ENCODE data around the gene ANKLE1.

Gene ANKLE1, protein sequence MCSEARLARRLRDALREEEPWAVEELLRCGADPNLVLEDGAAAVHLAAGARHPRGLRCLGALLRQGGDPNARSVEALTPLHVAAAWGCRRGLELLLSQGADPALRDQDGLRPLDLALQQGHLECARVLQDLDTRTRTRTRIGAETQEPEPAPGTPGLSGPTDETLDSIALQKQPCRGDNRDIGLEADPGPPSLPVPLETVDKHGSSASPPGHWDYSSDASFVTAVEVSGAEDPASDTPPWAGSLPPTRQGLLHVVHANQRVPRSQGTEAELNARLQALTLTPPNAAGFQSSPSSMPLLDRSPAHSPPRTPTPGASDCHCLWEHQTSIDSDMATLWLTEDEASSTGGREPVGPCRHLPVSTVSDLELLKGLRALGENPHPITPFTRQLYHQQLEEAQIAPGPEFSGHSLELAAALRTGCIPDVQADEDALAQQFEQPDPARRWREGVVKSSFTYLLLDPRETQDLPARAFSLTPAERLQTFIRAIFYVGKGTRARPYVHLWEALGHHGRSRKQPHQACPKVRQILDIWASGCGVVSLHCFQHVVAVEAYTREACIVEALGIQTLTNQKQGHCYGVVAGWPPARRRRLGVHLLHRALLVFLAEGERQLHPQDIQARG

GRCh38 chr19:17281391-17282304 is at the start of gene ANKLE1:
Gene ANKLE1, plus strand, starts transcription at chr19:17281901. Its CDS starts 20 bp downstream, at chr19:17281921.
- peak; percentile 35 for DNase-seq (ENCODE audit: low read depth)

GRCh38 chr19:17232258-17232657 is 49.4 kb upstream of the ANKLE1 start:
- DNase-seq (ENCODE audit: low read depth): no peak

DNA sequence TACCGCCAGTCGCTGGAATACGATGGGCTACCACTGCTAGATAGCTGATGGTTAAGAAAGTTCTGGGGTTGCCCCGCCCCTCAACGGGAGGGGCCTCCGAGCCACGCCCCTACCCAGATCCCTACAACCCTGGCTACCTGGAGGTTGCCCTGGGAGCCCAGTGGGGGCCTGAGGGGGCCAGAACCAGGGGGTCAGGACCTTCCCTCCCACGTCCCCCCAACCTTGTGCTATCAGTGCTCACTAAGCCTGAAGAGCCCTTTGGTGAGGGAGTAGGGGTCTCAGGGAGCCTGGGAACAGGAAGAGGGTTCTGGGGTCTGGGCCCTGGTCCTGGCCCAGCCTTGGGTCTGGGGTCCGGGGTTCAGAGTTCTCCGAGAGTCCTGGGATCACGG is 46.8 kb upstream of the ANKLE1 start:
- DNase-seq (ENCODE audit: low read depth): peak; percentile 54

- DNase-seq (ENCODE audit: low read depth): peak; percentile 51
Measured at GRCh38 chr19:17235300-17235970, 46.3 kb upstream of the ANKLE1 start.

DNA sequence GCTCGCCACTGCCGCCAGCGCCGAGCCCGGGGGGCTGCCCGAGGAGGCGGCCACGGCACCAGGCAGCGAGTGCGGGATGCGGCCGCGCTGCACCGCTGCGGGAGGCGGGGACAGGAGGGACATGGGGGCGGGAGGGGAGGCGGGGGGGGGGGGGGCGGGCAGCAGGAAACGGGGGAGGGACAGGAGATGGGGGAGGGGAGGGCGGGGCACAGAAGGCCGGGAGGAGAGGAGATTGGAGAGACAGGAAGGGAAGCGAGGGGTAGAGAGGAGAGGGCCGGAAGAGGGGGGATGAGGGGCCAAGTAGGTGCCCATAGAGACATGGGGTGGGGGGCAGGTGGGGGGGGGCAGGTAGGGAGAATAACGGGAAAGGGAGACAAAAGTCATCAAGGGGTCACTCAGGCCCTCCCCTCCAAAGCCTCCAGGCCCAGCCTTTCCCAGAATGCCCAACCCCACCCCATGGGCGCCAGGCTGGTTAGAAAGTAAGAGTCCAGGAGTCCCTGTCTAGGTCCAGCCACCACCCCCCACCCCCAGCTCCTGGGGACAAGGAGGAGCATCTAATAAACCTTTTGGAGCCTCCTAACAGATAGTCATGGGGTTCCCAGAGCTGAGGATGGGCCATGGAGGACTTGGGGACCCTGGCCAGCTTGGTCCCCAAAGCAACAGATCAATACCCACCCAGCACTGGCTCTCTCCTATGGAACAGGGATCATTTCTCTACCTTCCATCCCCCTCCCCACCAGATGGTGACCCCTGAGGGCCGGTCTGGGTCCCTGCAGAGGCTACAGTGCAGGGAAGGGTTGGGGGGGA is 45.5 kb upstream of the ANKLE1 start:
- no peak for DNase-seq (ENCODE audit: low read depth)

DNA sequence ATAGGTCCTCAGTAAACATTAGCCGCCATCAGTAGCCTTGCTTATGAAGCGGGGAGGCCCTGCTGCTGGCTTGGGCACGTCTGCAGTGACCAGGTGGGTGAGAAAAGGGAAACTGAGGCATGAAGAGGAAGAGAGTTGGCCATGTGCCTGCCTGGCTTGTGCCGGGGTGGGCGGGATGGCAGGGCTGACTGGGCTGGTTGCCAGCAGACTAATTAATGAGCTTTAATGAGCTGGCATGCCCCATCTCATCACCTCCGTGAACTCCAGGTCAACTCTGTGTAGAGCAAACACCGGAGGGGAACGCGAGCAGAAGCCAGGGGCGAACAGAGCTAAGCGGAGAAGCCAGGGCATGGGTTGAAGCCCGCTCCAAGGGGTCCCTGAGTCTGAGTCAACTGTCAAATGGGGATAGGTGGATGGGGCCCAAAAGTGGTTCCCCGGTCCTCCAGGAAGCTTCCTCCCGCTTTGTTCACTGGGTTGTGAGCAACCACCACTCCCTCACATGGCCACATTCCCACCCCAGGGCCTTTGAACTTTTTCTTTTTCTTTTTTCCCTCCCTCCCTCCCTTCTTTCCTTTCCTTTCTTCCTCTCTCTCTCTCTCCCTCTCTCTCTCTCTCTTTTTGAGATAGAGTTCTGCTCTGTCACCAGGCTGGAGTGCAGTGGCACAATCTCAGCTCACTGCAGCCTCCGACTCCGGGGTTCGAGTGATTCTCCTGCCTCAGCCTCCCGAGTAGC is 44.7 kb upstream of the ANKLE1 start:
- DNase-seq (ENCODE audit: low read depth): no peak

DNA sequence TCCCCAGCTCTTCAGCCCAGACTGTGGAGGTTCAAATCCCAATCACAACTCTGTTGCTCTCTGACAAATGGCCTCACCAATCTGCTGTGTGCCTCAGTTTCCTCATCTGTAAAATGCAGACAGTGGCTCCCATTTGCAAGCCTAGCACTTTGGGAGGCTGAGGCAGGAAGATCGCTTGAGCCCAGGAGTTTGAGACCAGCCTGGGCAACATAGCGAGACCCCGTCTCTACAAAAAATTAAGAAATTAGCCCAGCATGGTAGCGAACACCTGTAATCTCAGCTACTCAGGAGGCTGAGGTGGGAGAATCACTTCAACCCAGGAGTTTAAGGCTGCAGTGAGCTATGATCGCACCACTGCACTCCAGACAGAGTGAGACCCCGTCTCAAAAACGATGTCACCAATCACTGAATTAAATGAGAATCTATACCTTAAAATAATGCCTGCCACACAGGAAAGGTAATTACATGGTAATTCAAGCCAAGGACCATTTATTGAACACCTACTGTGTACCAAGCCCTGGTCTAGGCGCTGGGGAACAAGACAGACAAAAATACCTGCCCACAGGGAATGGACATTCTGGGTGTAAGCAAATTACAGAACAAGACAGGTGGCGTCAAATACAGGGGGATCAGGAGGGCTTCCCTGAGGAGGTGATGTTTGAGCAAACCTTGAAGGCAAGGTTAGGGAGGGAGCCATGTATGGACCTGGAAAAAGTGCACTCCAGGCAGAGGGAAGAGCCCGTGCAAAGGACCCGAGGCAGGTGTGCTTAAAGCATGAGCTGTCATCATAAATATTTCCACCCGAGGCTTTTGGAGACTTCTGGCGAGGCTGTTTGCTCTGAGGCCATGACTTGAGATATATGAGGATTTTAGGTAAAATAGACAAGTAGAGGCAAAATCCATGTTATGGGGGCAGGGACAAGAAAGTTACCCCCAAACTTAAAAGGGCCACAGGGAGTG is 43.7 kb upstream of the ANKLE1 start:
- DNase-seq (ENCODE audit: low read depth): no peak

DNA sequence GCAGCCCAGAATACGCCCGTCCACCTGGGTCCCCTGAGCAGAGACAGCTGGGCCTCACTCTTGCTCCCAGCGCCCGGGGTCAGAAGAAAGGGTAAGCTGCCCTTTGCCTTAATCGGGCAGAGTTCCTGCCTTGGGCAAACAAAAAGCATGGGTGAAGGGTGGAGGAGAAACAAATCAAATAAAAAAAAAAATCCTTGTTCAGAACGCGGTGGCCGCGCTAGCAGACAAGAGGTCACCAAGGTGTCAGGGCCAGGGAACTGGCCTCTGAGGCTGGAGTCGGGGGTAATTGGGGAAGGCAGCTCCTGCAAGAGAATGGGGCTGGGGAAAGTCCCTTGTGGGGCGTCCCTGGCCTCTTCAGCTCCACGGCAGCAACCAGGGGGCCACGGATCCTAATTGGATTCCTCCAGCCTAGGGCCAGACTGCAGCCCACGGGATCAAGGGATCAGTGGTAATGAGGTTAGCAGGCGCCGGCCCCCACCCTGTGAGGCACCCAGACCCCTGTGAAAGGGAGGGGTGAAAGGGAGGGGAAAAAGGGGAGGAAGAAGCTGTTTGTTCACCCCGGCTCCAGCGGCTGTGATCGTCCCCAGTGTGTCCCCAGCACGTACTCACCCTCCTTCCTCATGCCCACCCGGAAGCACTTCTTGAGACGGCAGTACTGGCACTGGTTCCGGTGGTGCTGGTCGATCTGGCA is 41.5 kb upstream of the ANKLE1 start:
- no peak for DNase-seq (ENCODE audit: low read depth)

DNA sequence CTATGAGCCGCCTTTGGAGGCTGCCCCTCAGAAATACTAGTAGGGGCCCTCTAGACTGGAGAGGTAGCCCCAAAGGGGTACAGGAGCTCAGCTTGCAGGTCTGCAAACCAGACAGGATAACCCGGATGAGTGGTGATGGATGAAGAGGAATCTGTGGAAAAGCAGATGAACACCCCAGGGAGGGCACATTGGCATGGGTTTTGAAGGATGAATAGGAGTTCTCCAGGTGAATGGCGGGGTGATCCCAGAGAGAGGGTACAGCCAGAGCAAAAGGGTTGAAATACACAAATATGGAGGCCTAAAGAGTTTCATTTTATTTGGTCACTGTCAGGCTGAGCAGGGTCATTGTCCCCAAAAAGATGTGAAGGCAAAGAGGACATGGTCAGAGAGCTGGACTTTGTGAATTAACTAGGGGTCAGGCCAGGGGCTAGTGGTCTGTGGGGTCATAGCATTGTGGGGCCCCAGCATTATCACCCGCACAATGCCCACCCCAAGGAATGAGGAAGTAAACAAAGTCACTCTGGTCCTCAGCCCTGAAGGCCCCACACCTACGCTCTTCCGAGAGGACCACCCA is 40.8 kb upstream of the ANKLE1 start:
- no peak for DNase-seq (ENCODE audit: low read depth)

DNA sequence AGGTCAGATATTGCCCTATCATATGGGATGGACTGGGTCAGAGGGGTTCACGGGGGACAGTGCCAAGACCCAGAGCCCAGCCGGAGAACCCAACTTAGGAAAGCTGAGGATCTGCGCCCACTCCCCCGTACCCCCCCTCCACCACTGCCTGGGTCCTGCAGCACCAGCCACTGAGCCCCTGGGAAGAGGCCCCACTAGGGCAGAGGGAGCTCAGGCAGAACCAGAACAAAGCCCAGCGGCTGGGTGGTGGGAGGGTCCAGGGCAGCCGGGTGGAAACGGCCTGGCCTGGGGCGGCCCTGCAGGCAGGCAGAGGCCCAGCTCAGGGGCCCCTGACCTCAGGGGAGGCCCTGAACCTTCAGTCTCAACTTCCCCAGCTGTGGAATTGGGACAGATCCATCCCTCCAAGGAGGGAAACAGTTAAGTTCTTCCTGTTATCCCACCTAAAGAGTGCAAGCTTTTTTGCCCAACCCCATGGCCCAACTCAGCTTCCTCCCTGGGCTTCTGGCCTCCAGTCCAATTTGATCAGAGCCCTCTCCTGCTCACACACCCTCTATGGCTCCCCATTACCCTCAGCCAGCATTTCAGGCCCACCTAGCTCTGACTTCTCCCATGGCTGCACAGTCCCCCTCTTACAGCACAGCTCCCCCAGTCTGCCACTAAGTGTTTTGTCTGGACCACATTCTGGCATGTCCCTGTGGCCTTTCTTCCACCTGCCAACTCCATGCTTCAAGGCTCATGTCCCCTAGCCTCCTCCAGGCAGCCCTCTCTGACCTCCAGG is 39.1 kb upstream of the ANKLE1 start:
- no peak for DNase-seq (ENCODE audit: low read depth)

DNA sequence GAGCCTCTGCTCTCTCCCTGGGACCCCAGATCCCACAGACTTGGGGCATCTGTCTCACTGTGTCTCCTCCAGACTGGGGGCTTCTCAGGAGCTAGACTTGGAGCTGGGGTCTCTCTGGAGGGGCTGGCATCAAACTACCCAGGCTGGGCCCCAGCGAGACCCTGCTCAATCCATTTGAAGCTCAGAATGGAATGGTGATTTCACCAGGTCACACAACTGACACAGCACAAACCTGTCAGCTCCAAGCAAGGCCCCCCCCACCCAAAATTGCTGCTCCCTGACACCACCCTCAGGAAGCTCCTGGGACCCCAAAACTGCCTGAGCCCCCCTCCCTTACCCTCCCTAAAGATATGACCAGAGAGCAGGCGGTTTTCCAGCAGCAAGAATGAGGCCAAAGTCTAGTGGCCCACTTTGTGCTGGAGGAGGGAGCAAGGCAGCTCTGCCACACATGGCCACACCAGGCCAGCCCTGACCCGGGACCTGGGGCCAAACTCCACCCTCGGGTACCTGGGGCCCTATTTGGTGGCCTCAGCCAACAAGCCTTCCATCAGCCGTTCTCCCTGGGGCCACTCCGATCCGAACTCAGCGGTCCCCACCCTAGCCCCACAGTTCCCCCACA is 38.4 kb upstream of the ANKLE1 start:
- no peak for DNase-seq (ENCODE audit: low read depth)

GRCh38 chr19:17243830-17244617 is 37.7 kb upstream of the ANKLE1 start:
- DNase-seq (ENCODE audit: low read depth): no peak

- DNase-seq (ENCODE audit: low read depth): no peak
Measured at GRCh38 chr19:17244618-17245534, 36.8 kb upstream of the ANKLE1 start.

DNA sequence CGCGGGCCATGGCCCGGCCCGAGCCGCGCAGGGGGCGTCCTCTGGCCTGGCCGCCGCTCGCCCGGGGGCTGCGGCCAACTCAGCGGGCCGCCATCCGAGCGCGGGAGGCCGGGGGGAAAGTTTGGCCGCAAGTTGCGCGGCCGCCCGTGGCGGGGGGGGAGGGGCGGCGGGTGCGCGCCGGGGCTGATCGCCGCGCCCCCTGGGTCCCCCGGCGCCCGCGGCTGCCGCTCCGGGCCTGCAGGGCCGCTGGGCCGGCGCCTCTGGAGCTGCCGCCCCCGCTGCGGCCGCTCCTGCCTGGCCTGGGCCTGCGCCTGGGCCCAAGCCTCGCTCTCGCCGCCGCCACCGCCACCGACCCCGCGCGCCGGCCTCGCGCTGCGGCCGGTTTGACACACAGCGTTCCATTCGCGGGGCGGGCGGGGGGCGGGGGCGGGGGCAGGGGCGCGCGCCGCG is 36.1 kb upstream of the ANKLE1 start, which contains the start of gene NR2F6:
NR2F6 (minus strand) TSS at position 385 of the 450 bp plus-strand sequence. CDS start 699 bp downstream, outside the sequence.
- DNase-seq (ENCODE audit: low read depth): no peak

Data from stimulated activated CD8-positive, alpha-beta memory T cell treated with anti-CD3 and anti-CD28 coated beads, Interleukin-4, amount 100 ng/mL, for 24 hours (primary cell).